DOHH2 (cell line): ENCODE measurements around the gene SLC6A2.
"Not testable (repeated sequence)": the region's sequence is repeated elsewhere in the genome, so short reads cannot be mapped to it uniquely, and the experiment has no call there.

Experiments used
- CTCF ChIP-seq: fragments of 200-600 bp; sonication (generic); IDR thresholded peaks from one replicate; pipeline ENCODE4 v1.5.1; 2014; ENCODE audit warnings: antibody characterized with exemption, mild to moderate bottlenecking, low read depth, low read length; ENCODE audit not compliant: poor library complexity, severe bottlenecking
- EZH2phosphoT487 ChIP-seq: fragments of 200-600 bp; sonication (generic); IDR thresholded peaks from 2 replicates; pipeline ENCODE4 v1.6.1; 2017; ENCODE audit warnings: borderline replicate concordance, mild to moderate bottlenecking, antibody characterized with exemption, low read length, moderate library complexity, mixed read lengths

GRCh38 chr16:55753145-55753631, 97.4 kb downstream of the SLC6A2 start:
- TF ChIP-seq CTCF, EZH2phosphoT487: not testable (repeated sequence)
